Small intestine (tissue), 7 donors: Measurements from ENCODE around the gene MBD5. TPM values are rescaled to one million over a fixed set of nuclear protein-coding genes. Genes with fewer than 3 reads are reported as not detected.
"Not testable (repeated sequence)": the region's sequence is repeated elsewhere in the genome, so short reads cannot be mapped to it uniquely, and the experiment has no call there.

ENCODE experiments used
- DNase-seq, 2 donors: peaks; one replicate each; pipeline versions ENCODE4 v3.0.0 to v3.0.0-alpha.2; 2013
- FAIRE-seq: peaks from 2 replicates; lab custom pipeline; 2012; peaks lifted over from hg19 to GRCh38; lab: Jason Lieb, UNC
- H3K27ac ChIP-seq, 3 donors: one replicate each; pipeline ENCODE4 v1.5.1; 2013; ENCODE audit warnings: low read length in 2 of 3, mild to moderate bottlenecking in 2 of 3, control low read depth in 1 of 3, inconsistent platforms in 1 of 3, low read depth in 1 of 3, moderate library complexity in 1 of 3
- H3K27me3 ChIP-seq, 3 donors: one replicate each; pipeline ENCODE4 v1.6.1; 2013; ENCODE audit warnings: low read length in 3 of 3, inconsistent platforms in 1 of 3; ENCODE audit not compliant: control insufficient read depth in 3 of 3, insufficient read depth in 3 of 3
- H3K36me3 ChIP-seq, 3 donors: one replicate each; pipeline ENCODE4 v1.6.1; 2013; ENCODE audit warnings: low read length in 3 of 3, inconsistent platforms in 1 of 3, low read depth in 1 of 3, mild to moderate bottlenecking in 1 of 3, moderate library complexity in 1 of 3; ENCODE audit not compliant: control insufficient read depth in 3 of 3, insufficient read depth in 2 of 3
- H3K4me1 ChIP-seq, 3 donors: one replicate each; pipeline ENCODE4 v1.6.1; 2013; ENCODE audit warnings: low read length in 2 of 3, inconsistent platforms in 1 of 3, low read depth in 1 of 3, mild to moderate bottlenecking in 1 of 3, moderate library complexity in 1 of 3; ENCODE audit not compliant: control insufficient read depth in 3 of 3, insufficient read depth in 2 of 3
- H3K4me3 ChIP-seq, 3 donors: one replicate each; pipeline ENCODE4 v1.5.1; 2013; ENCODE audit warnings: low read length in 3 of 3, control low read depth in 1 of 3, inconsistent platforms in 1 of 3, low read depth in 1 of 3, mild to moderate bottlenecking in 1 of 3, moderate library complexity in 1 of 3
- H3K9me3 ChIP-seq, 2 donors: one replicate each; pipeline ENCODE4 v1.6.1; 2013; ENCODE audit warnings: low read depth in 1 of 2, low read length in 1 of 2; ENCODE audit not compliant: control insufficient read depth in 2 of 2, insufficient read depth in 1 of 2
- WGBS, 3 donors: extraction: QIAGEN DNeasy Blood & Tissue Kit; methylation state at CpG; one replicate each; pipeline ENCODE4 v1.1.7; 2013; 5-methylcytosine and 5-hydroxymethylcytosine counted together
- polyA plus RNA-seq, 4 donors: library from polyadenylated mRNA; stranded (reverse) in 3 of 4; unstranded in 1 of 4; fragments of 200-250 nt in 3 of 4; fragments of 120-200 nt in 1 of 4; gene quantifications; one replicate each; pipeline versions ENCODE4 v1.2.1 to v1.2.3, GENCODE V29; 2013
- donor health status: healthy with polysubstance abuse.
- donor health status: control.
- donor health status: control.
- donor health status: Bipolar disorder and iron deficiency.
- donor health status: healthy.

Gene MBD5
- polyA plus RNA-seq, 4 donors, result 2.7 to 19.2 (median 4.7) TPM

- no peaks in the 10 kb centered on the region for H3K4me1 ChIP-seq
- no peak overlapping the region for H3K4me3 ChIP-seq
- H3K27ac ChIP-seq, result no peak overlapping the region
- no peaks in the 10 kb centered on the region for H3K27me3 ChIP-seq
- DNase-seq (no peak), FAIRE-seq (no peak)
- no peaks in the 10 kb centered on the region for H3K36me3 ChIP-seq
- WGBS, 3 donors, result 84 to 88% (median 88%) methylated on average over 8 of the region's 8 CpGs
- no peaks in the 10 kb centered on the region for H3K9me3 ChIP-seq
These were observed 512.1 kb downstream of the MBD5 start for GRCh38 chr2:148533004-148533403.

- Histone ChIP-seq H3K9me3 (no peaks in the 10 kb centered on the region), H3K4me3 (no peak overlapping the region), H3K4me1 (no peaks in the 10 kb centered on the region), H3K27me3 (no peaks in the 10 kb centered on the region), H3K36me3 (no peaks in the 10 kb centered on the region), H3K27ac (no peak overlapping the region)
- FAIRE-seq (no peak), DNase-seq (no peak)
- WGBS, 3 donors, result 85 to 89% (median 89%) methylated on average over 3 of the region's 3 CpGs
These were observed 512.8 kb downstream of the MBD5 start for GRCh38 chr2:148533685-148534084.

- Histone ChIP-seq H3K27me3 (no peaks in the 10 kb centered on the region), H3K9me3 (no peaks in the 10 kb centered on the region), H3K27ac (no peak overlapping the region), H3K4me3 (no peak overlapping the region), H3K4me1 (no peaks in the 10 kb centered on the region), H3K36me3 (no peaks in the 10 kb centered on the region)
- no peak for FAIRE-seq
- WGBS, 3 donors, result 60 to 64% (median 61%) methylated on average over 12 of the region's 12 CpGs
- peak in 1 of 2 donors; percentile 18 for DNase-seq
These were observed 513.7 kb downstream of the MBD5 start for GRCh38 chr2:148534416-148535204.

GRCh38 chr2:148538375-148538774, 517.5 kb downstream of the MBD5 start:
- no peaks in the 10 kb centered on the region for H3K27me3 ChIP-seq
- H3K27ac ChIP-seq, result no peak overlapping the region
- WGBS, 3 donors, result 57 to 82% (median 76%) methylated on average over 1 of the region's 1 CpG
- H3K4me1 ChIP-seq, result no peaks in the 10 kb centered on the region
- H3K9me3 ChIP-seq, result no peaks in the 10 kb centered on the region
- FAIRE-seq (no peak), DNase-seq (no peak)
- no peaks in the 10 kb centered on the region for H3K36me3 ChIP-seq
- no peak overlapping the region for H3K4me3 ChIP-seq

GRCh38 chr2:148540022-148540421, 519.1 kb downstream of the MBD5 start:
- DNase-seq, result no peak
- Histone ChIP-seq H3K27ac (no peak overlapping the region), H3K27me3 (no peaks in the 10 kb centered on the region), H3K9me3 (no peaks in the 10 kb centered on the region), H3K4me3 (no peak overlapping the region), H3K36me3 (no peaks in the 10 kb centered on the region), H3K4me1 (no peaks in the 10 kb centered on the region)
- FAIRE-seq, result no peak
- WGBS, 3 donors, result 71 to 80% (median 78%) methylated on average over 8 of the region's 8 CpGs

- Histone ChIP-seq H3K9me3 (no peaks in the 10 kb centered on the region), H3K36me3 (no peaks in the 10 kb centered on the region), H3K27ac (no peak overlapping the region), H3K4me1 (no peaks in the 10 kb centered on the region), H3K4me3 (no peak overlapping the region), H3K27me3 (no peaks in the 10 kb centered on the region)
- FAIRE-seq, result no peak
- WGBS, 3 donors, result 70 to 84% (median 76%) methylated on average over 3 of the region's 3 CpGs
- DNase-seq, result no peak
These were observed 520.9 kb downstream of the MBD5 start for GRCh38 chr2:148541792-148542191.

- DNase-seq (no peak), FAIRE-seq (no peak)
- Histone ChIP-seq H3K27me3 (no peaks in the 10 kb centered on the region), H3K4me3 (no peak overlapping the region), H3K36me3 (no peaks in the 10 kb centered on the region), H3K9me3 (no peaks in the 10 kb centered on the region), H3K4me1 (no peaks in the 10 kb centered on the region), H3K27ac (no peak overlapping the region)
- WGBS, 3 donors, result 79 to 87% (median 86%) methylated on average over 6 of the region's 6 CpGs
These were observed 521.7 kb downstream of the MBD5 start for GRCh38 chr2:148542614-148543013.

- not testable (repeated sequence) for H3K27ac ChIP-seq, H3K4me1 ChIP-seq, FAIRE-seq, H3K36me3 ChIP-seq, DNase-seq, H3K4me3 ChIP-seq, H3K27me3 ChIP-seq, H3K9me3 ChIP-seq
- WGBS, 3 donors, result 84 to 91% (median 88%) methylated on average over 5 of the region's 5 CpGs
These were observed 522.2 kb downstream of the MBD5 start for GRCh38 chr2:148543088-148543540.
